ENCODE measurements around the gene ELOB. TPM values are rescaled to one million over a fixed set of nuclear protein-coding genes. Genes with fewer than 3 reads are reported as not detected.

Gene ELOB
- total RNA-seq: 166 and 336 TPM in 2 replicates

DNA sequence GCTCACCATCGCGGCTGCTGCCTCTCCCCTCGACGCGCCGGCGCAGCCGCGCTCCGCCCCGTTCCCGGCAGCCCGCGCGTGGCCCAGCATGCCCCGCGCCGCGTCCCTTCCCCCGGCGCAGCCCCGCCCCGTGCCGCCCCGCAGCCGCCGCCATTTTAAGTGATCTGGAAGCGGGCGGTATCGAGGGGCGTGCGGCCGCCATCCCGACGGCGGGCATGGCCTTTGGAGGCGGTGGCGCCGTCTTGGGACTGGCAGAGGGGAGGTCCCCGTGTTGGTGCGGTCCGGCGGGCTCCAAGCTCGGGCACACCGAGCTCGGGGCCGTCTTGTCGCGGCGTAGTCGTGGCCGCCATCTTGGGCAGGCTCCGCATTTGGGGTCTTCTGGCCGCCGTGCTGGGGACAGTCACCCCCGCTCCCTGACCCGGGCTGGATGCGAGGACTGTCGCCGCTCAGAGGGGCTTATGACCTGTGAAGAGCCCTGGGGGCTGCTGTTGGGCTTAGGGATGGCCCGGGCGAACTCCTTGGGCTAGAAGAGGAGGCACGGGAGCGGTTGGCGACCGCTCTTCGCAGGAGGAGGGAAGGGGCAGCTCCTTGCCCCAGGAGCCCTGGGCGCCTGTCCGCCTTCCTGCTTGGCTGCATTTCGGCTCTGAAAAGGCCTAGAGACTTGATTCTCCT, at the start of gene ELOB:
TSS of gene ELOB (minus strand) at position 50 of the 672 bp plus-strand sequence. CDS start at position 9, 41 bp downstream.
- no peak for DNase-seq (ENCODE audit: low read depth, low spot score)

DNA sequence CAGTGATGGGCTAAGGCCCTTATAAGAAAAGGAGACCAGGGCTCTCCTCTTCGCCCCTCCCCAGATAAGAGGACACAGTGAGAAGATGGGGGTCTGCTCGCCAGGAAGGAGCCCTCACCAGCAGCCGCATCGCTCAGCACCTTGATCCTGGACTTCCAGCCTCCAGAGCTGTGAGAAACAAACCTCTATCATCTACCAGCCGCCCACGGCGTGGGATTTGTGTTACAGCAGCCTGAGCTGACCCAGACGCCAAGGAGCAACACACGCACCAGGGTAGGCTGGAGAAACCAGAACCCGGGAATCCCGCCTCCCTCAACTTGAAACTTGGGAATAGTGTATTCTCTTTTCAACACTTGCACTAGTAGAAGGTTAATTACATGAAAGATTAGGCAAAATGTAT, 48.8 kb upstream of the ELOB start:
- DNase-seq (ENCODE audit: low read depth, low spot score): no peak

DNA sequence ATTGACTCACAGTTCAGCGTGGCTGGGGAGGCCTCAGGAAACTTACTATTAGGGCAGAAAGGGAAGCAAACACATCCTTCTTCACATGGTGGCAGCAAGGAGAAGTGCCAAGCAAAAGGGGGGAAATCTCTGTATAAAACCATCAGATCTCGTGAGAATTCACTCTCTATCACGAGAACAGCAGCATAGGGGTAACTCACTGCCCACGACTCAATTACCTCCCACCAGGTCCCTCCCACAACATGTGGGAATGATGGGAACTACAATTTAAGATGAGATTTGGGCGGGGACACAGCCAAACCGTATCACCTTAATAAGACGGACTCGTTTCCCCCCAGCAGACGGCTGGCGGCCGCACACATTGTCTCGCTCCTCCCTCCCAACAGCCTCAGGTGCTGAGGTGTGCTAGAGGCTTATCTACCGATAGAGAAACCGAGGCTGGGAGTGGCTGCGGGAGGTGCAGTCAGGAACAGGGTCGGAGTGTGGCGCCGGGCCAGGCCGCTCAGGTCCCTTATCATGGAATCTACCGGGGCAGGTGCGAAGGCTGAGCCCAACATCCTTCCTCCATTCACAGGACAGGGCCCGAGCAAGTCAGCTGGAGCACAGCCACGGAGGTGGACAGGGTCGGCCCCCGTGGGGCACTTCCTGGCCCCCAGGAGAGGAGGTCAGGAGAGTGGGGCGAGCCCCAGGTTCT, 48.1 kb upstream of the ELOB start:
- no peak for DNase-seq (ENCODE audit: low read depth, low spot score)

DNA sequence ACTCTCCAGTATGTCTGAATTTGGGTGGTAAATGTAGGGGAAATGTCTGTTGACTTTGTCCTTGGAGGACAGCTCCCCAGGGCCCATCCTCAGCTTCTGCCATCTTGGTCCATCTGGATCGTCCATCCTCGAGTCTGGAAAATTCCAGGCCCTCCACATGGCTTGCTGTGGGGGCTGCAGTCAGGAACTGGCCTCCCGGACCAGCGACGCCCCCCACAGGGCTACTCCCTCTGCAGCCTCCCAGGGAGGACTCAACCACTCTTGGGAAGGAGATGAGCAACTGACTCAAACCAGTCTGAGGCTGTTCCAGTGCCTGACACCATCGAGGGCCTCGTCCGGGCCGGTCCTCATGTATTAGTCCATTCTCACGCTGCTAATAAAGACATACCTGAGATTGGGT, 47.5 kb upstream of the ELOB start:
- no peak for DNase-seq (ENCODE audit: low read depth, low spot score)

DNA sequence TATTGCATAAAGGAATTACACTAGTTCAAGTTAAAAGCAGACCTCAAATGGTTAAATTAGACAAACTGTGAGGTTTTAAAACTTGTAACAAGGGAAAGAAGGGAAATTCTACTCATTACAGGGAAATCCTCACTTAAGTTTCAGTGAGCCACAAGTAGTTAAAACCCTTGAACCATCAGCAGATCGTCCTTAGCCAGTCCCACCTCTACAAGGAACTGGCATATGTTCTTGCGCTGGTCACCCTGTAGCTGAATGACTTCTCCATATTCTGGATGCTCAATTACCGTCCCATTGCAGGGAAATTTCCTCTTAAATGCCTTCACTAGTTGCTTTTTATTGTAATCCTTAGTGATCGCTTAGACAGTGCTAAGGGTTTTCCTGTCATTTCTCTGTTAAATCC, 45.4 kb upstream of the ELOB start:
- no peak for DNase-seq (ENCODE audit: low read depth, low spot score)

DNA sequence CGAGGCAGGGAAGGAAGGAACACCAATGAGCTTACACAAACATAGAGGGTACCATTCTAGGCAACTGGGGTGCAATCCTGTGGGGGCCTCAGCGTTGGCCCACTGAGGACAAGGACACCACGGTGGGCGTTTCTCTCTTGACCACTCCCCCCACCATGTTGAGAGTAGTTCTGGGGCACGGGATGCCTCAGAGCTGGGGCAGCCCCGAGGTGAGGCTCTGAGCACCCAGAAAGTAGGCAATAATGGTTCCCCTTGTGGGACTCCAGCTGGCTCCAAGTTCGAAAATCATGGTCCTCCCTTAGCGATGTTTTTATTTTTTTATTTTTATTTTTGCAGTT, 45.0 kb upstream of the ELOB start:
- DNase-seq (ENCODE audit: low read depth, low spot score): no peak

DNA sequence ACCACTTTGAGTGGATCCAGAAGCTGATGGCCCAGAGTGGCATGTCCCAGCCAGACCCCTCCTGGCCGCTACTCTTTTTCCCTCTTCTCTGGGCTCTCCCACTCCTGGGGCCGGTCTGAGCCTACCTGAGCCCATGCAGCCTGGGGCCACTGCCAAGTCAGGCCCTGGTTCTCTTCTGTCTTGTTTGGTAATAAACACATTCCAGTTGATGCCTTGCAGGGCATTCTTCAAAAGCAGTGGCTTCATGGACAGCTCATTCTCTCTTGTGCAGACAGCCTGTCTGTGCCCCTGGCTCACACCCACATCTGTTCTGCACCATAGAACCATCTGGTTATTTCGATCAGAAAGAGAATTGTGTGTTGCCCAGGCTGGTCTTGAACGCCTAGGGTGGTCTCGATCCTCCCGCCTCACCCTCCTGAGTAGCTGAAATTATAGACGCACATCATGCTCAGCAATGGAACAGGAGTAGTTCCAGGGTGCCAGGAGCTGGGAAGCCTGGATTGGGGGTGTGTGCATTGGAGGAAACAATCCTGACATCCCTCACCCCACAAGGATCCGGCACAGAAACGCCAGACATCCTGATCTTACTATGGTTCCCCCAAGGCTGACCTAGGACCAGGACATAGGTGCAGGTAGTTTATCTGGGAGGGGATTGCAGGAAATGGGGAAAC, 44.5 kb upstream of the ELOB start:
- no peak for DNase-seq (ENCODE audit: low read depth, low spot score)

DNA sequence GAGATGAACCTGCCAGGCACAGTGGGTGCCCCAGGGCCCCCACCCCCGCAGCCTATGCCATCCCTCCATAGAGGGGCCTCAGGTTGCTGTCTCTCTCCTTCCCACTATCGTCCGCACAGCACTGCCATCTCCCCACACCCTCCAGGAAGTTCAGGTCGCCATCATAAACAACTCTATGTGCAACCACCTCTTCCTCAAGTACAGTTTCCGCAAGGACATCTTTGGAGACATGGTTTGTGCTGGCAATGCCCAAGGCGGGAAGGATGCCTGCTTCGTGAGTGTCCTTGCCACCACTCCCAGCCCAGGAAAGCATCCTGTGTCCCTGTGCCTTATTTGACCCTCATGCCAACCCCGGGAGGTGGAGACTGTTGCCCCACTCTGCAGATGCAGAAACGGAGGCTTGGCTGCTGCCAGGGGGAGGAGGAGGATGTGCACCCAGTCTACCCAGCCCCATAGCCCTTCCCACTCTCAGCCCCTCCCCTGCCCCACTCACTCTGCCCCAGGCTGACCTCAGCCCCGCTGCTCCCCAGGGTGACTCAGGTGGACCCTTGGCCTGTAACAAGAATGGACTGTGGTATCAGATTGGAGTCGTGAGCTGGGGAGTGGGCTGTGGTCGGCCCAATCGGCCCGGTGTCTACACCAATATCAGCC, 43.9 kb upstream of the ELOB start:
- DNase-seq (ENCODE audit: low read depth, low spot score): no peak

DNA sequence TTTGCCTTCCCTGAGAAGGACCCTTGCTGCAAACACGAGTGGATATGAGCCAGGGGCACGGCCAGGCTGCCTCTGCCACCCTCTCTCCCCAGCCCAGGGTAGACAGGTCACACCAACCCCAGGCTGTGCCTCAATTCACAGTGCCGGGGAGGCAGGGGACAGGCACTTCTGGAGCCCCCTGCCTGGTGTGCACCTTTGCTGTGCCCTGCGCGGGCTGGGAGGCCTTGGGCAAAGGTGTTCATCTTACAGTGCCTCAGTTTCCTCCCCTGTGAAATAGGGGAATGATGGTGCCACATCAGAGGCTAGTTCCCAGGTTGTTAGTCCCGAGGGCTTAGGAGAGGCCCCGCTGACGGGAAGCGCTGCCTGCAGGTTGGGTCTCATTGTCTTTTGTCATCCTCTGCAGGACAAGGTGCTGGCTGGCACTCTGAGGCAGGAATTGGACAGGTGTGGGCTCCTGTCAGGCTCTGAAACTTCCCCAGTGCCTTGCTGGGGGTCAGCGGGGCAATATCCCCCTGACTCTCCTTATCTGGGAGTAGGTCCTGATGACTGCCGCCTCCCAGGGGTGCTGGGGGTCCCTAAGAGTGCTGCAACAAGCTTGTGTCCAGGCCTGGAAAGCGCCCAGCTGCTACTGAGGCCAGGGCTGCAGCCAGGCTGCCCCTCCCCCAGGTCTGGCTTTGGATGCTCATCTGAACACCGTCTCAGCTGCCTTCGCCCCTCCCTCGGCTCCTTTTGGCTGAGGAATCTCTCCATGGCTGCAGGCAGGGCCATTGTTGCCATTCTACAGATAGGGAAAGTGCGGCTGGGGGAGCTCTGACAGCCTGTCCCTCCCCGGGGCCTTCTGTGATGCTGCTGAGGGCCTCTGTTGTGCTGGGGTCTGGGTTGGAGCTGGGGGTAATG, 43.1 kb upstream of the ELOB start:
- DNase-seq (ENCODE audit: low read depth, low spot score): no peak

DNA sequence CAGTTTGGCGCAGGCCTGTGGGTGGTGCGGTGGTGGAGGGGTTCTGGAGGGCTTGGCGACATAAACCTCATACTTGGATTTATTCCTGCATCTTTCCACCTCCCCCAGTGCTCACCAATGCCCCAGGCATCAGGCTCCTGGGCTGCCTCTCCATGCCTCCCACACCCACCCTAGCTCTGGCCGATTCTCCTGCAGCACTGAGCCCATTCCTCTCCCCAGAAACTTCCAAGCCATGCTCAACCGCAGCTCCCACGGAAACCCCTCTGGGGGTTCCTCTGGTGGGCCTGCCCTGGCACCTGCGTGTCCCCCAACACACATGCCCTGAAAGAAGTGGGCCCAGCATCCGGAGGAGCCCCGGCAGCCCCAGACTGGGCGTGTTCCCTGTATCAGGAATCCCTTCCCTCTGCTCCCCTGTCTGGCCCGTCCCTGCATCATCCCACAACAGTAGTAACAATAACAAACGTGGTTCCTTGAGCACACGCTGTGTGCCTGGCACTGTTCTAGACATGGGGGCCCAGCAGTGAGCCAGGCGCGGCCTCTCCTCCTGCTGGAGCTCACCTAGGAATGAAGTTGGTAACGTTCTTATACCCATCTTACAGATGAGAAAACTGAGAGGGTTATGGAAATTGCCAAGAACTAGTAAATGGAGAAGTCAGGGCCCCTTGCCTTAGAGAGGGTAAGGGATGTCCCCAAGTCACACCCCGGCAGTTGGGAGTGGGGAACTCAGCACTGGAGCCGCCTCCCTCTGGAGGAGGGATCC, 42.3 kb upstream of the ELOB start:
- DNase-seq (ENCODE audit: low read depth, low spot score): no peak

DNA sequence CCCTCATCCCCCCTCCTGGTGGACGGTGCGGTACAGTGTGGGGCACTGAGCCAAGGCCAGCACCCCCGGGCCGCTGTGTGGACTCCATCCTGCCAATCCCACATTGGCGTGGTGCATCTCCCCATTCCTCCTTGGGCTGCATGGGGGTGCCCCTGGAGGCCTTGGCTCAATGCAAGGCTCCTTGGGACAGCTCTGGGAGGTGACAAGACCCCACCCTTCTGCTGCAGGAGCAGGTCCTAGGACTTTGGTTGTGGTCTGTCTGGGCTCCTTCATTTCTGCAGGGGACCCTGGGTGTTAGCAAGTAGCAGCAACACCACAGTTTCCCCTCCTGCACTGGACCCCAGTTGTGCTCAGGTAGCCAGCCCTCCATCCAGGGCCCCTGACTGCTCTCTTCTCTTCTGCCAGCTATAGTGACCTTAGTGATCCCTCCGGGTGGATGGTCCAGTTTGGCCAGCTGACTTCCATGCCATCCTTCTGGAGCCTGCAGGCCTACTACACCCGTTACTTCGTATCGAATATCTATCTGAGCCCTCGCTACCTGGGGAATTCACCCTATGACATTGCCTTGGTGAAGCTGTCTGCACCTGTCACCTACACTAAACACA, 41.3 kb upstream of the ELOB start:
- DNase-seq (ENCODE audit: low read depth, low spot score): no peak

DNA sequence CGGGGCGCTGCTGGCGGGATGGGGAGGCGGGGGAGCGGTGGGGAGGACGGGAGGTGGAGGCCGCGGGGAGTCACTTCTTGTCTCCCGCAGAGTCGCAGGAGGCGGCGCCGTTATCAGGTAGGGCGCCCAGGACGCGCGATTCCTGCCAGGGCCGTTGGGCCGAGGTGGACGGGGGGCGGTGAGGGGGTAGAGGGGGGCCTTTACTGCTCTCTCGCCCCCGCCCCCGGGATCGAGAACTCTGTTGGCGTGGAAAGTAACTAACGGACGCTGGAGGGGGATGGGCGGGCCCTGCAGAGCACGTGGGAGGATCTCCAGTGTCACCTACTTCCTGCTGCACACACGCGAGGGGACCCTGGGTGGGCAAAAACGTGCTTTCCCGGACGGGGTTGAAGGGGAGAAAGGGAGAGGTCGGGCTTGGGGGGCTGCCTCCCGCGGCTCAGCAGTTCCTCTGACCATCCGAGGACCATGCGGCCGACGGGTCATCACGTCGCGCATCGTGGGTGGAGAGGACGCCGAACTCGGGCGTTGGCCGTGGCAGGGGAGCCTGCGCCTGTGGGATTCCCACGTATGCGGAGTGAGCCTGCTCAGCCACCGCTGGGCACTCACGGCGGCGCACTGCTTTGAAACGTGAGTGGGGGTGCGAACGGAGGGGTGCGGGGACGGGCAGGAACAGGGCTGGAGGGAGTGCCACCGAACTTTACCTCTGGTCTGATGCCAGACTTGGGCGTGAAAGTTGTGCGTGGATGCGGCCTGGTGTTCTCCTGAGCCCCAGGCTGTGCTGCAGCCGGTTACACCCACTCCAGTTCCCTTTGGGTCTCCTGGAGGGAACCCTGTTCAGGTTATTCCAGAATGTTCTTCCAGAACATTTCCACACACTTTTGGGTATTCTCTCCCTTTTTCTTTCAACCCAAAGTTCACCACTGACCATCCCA, 40.5 kb upstream of the ELOB start:
- no peak for DNase-seq (ENCODE audit: low read depth, low spot score)

DNA sequence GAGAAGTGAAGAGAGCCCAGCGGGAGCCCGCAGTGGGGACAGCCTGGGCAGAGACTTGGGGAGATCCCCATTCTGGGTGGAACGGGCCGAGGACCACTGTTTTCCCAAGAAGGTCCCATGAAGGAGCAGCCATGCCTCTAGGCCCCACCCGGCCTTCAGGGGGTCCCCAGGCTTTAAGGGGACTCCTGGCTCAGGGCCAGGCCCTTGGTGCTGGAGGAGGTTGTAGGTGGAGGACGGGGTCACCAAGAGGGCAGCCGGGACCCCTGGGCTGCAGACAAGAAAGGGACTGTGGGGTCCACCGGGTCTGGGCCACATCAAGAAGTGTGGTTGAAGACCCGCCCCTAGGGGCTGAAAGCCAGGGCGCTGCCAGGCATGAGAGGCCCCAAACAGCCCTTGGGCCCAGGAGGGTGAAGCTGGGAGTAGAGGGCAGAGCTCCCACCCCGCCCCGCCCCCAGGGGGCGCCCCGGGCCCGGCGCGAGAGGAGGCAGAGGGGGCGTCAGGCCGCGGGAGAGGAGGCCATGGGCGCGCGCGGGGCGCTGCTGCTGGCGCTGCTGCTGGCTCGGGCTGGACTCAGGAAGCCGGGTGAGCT, 39.8 kb upstream of the ELOB start, which contains the start of gene PRSS21:
TSS of gene PRSS21 (plus strand) at position 487 of the 589 bp plus-strand sequence. CDS start at position 519, 32 bp downstream.
- DNase-seq (ENCODE audit: low read depth, low spot score): no peak

DNA sequence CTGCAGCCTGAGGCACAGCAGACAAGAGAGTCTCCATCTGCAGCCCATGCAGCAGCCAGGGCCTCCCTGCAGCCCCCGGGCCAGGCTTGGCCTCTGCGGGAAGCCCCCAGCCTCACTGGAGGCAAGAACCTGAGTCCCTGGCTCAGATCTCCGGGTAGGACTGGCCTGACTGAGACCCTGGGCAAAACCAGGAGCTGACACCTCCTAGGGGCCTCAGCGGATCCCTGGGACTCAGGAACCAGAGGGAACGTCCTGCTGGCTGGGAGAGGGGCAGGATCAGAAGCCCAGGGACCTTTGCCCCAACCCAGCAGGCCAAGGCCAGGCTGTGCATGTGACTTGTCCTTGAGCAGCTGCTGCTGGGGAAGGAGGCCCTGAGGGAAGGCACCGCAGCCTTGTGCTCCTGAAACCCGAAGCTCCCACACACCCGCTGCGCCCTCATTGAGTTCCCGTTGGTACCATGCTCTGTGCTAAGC, 38.3 kb upstream of the ELOB start:
- DNase-seq (ENCODE audit: low read depth, low spot score): no peak

DNA sequence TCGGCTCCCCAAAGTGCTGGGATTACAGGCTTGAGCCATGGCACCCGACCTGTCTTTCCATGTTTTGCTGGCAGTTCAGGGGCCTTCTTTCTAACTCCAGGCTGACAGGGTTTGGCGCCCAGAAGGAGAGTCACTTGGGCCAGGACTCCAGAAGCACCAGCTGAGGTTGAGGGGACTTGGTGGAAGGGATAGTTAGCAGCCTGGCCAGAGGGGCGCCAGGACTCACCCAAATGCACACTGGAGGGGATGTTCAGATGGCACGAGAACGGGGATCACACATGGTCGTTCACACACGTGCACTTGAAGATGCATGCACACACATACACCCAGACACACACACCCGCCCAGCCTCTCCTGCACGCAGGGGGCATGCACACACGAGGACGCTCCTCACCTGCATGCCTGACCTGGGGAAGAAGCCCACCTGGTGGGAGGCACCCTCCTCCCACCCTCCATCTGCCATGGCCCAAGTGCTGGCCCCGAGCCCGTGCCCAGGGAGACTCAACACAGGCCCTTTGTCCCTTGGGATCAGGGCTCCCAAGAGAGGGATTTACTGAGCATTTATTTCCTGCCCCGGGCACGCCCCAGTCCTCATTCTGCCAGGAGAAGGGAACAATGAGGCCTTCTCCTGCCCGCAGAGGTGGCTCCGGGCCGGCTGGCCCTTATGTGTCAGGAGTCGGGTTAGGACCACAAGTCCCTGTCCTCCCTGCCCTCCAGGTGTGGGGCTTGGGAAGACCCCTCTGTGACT, 37.6 kb upstream of the ELOB start:
- DNase-seq (ENCODE audit: low read depth, low spot score): no peak

DNA sequence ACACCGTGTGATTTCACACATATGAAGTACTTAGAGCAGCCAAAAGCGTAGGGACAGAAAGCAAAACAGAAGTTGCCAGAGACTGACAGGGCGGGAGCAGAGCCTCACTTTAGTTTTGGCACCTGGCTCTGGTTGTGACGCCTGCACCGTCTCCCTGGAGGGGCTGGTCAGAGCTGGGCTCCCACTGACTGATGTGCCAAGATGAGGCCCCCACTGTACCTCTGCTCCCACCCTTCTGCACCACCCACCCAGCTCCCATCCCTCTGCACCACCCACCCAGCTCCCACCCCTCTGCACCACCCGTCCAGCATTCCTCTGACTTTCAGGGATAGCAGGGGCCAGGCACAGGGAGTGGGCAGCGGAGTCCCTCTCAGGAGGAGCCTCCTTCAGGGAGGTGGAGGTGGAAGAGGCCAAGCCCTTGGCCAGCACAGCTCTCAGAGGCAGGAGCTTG, 36.7 kb upstream of the ELOB start:
- no peak for DNase-seq (ENCODE audit: low read depth, low spot score)

DNA sequence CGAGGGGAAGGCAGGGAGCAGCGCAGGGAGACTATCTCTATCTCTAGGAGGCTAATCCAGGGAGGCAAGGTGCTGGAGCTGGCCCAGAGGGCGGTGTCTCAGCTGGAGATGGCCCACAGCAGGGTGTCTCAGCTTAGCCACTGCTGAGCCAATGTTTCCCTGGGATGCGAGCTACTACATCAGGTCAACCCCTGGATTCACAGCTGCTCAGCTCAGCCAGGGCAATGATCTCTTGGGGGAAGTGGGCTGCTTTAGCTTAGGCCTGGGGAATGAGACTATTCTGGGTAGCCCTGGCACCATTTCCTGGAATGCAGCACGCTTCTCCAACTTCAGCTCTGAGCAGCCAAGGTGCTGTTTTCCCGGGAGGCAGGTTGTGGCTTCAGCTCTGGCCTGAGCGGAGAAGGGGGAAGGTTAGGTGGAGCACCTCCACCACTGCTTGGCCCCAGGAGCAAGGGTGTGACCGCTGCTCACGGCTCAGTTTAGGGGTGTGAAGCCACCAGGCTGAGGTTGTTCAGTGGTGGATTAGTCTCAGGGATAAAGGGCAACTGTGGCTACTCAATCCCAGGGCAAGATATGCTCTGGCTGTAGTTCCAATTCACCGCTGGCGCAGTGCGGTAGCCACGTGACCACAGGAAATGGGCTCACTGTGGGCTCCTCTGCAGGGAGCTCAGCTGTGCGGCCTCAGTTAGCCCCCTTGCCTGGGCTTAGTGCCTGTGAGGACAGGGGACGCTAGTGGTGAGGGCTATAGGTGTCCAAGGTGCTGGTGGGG, 34.8 kb upstream of the ELOB start:
- no peak for DNase-seq (ENCODE audit: low read depth, low spot score)

All from pulmonary artery endothelial cell (primary cell).